Heart left ventricle (tissue), 16 donors: ENCODE measurements around the gene TBKBP1. TPM values are rescaled to one million over a fixed set of nuclear protein-coding genes. Genes with fewer than 3 reads are reported as not detected.

Experiments used
- ATAC-seq, 4 donors: fragments of 200-7000 bp; cut with Tn5 transposase; one replicate each; pipeline ENCODE4 v1.9.1; 2020 to 2022; ENCODE audit warnings: moderate library complexity in 4 of 4, mild to moderate bottlenecking in 3 of 4, moderate number of reproducible peaks in 1 of 4
- DNase-seq, 5 donors: peaks; one replicate each; pipeline ENCODE4 v3.0.0-alpha.2; 2020
- H3K27ac ChIP-seq, 12 donors: fragments of 200-600 bp; sonication (generic) in 4 of 12; one replicate each; pipeline versions ENCODE4 v1.5.0 to v1.8.0; 2016 to 2022; ENCODE audit warnings: mild to moderate bottlenecking in 2 of 12
- H3K27me3 ChIP-seq, 9 donors: fragments of 200-600 bp; sonication (generic) in 2 of 9; one replicate each; pipeline versions ENCODE4 v1.5.1 to v1.8.0; 2016 to 2022; ENCODE audit warnings: mild to moderate bottlenecking in 3 of 9
- H3K36me3 ChIP-seq, 9 donors: fragments of 200-600 bp; sonication (generic) in 2 of 9; one replicate each; pipeline versions ENCODE4 v1.5.0 to v1.8.0; 2018 to 2022; ENCODE audit warnings: mild to moderate bottlenecking in 2 of 9
- H3K4me1 ChIP-seq, 12 donors: fragments of 200-600 bp; sonication (generic) in 4 of 12; one replicate each; pipeline versions ENCODE4 v1.5.0 to v1.8.0; 2016 to 2022; ENCODE audit warnings: mild to moderate bottlenecking in 3 of 12
- H3K4me3 ChIP-seq, 12 donors: fragments of 200-600 bp; sonication (generic) in 4 of 12; one replicate each; pipeline versions ENCODE4 v1.5.0 to v1.8.0; 2017 to 2022; ENCODE audit warnings: mild to moderate bottlenecking in 9 of 12, moderate library complexity in 4 of 12
- H3K9me3 ChIP-seq, 12 donors: fragments of 200-600 bp; sonication (generic) in 4 of 12; one replicate each; pipeline versions ENCODE4 v1.5.0 to v1.8.0; 2016 to 2022; ENCODE audit warnings: mild to moderate bottlenecking in 1 of 12
- CTCF ChIP-seq, 12 donors: fragments of 200-600 bp; sonication (generic) in 4 of 12; IDR thresholded peaks; one replicate each; pipeline versions ENCODE4 v1.5.0 to v1.8.0; 2018 to 2022; ENCODE audit warnings: antibody characterized with exemption in 12 of 12, mild to moderate bottlenecking in 5 of 12
- POLR2A ChIP-seq, 2 donors: fragments of 450-650 bp; IDR thresholded peaks; one replicate each; pipeline ENCODE4 v1.6.1; 2017; ENCODE audit warnings: antibody characterized with exemption in 2 of 2, mild to moderate bottlenecking in 2 of 2, moderate library complexity in 2 of 2
- WGBS, 4 donors: extraction: QIAGEN DNeasy Blood & Tissue Kit in 2 of 4; methylation state at CpG; one replicate each; pipeline versions ENCODE4 v1.1.5 to v1.1.7; 2013 to 2018; 5-methylcytosine and 5-hydroxymethylcytosine counted together
- intact Hi-C, 10 donors: fragments of 100-400 bp; cut with DNase I; formaldehyde crosslinking; loops; one replicate each; pipeline versions ENCODE4 v1.11.1 to v1.14.2; 2022
- polyA plus RNA-seq, 2 donors: library from polyadenylated mRNA; stranded (reverse); fragments of 200-250 nt; gene quantifications; one replicate each; pipeline ENCODE4 v1.2.3, GENCODE V29; 2013
- total RNA-seq, 9 donors: library from RNA; depleted of rRNA in 2 of 9; stranded (reverse); fragments of >200 nt in 2 of 9; fragmentation: NEBNext Ultra II Directional in 3 of 9; extraction: Animal tissue kit (Norgen Biotek cat#: 25700) in 3 of 9; gene quantifications; one replicate each; pipeline versions ENCODE4 v1.1.0 to v1.2.4, GENCODE V29; 2016 to 2023
- donor health status: ischemic (EF 13 %, LVEDD 7.1; RV severe dilation, severe dysfunction).
- donor health status: healthy with polysubstance abuse.
- donor health status: DM: no; HTN: yes; CAD: no.
- donor health status: DM: no; HTN: no; CAD: no.
- donor health status: ischemic (EF 25% LVEDD 6.9; RV normal size, moderate dysfunction).
- donor health status: ischemic (EF 25% LVEDD 5.7; RV mildly dilated, moderate dysfunction).
- donor health status: healthy.
- donor health status: DM: yes; HTN: yes; CAD: no.
- donor health status: ischemic (EF 35%, LVEDD 5.7; RV mildly dilated, moderate dysfunction).
- donor health status: nonischemic (EF 11% LVEDD 7.7; RV severe dilation, severe dysfunction).
- donor health status: DM: yes; HTN: yes; CAD: no.
- donor health status: PGD.
- donor health status: ischemic (EF 29% LVEDD 5.4; RV normal size, mild dysfunction).
- donor health status: nonischemic (EF 23%, LVEDD 6.1; RV moderate dilation, normal function).

Gene TBKBP1
- total and polyA plus RNA-seq, 11 donors: 11.3 to 24.8 (median 13.4) TPM

GRCh38 chr17:47725446-47726111, 31.6 kb downstream of the TBKBP1 start:
- WGBS, 4 donors: 65 to 72% (median 68%) methylated on average over 13 of the region's 13 CpGs

GRCh38 chr17:47726796-47727703, 33.1 kb downstream of the TBKBP1 start:
- ATAC-seq (no peak), DNase-seq (peak in 2 of 5 donors; percentile 21 to 28)
- no peaks in the 10 kb centered on the region for H3K4me1 ChIP-seq
- H3K27ac ChIP-seq: no peak overlapping the region
- TF ChIP-seq CTCF (IDR thresholded peaks at IDR 0.05) (no peak), POLR2A (IDR thresholded peaks at IDR 0.05) (no peak)
- intact Hi-C loops: no loop called here
- H3K36me3 ChIP-seq: no peaks in the 10 kb centered on the region
- H3K27me3 ChIP-seq: peaks cover 5 to 80% (median 18%) of the 10 kb centered on the region in 9 donors
- no peaks in the 10 kb centered on the region for H3K9me3 ChIP-seq
- WGBS, 4 donors: 83 to 92% (median 88%) methylated on average over 12 of the region's 12 CpGs
- no peak overlapping the region for H3K4me3 ChIP-seq

More at GRCh38 chr17:47725446-47726111, 31.6 kb downstream of the TBKBP1 start:
- Histone ChIP-seq H3K27me3 (peaks cover 10 to 82% (median 26%) of the 10 kb centered on the region in 9 donors), H3K36me3 (no peaks in the 10 kb centered on the region), H3K4me1 (peaks cover 0 to 14% (median 0%) of the 10 kb centered on the region in 12 donors), H3K27ac (no peak overlapping the region), H3K9me3 (no peaks in the 10 kb centered on the region), H3K4me3 (no peak overlapping the region)
- TF ChIP-seq CTCF (IDR thresholded peaks at IDR 0.05) (no peak), POLR2A (IDR thresholded peaks at IDR 0.05) (no peak)
- intact Hi-C loops: no loop called here
- ATAC-seq (no peak), DNase-seq (peak in 2 of 5 donors; percentile 3 to 14)

- H3K4me3 ChIP-seq: no peak overlapping the region
- TF ChIP-seq POLR2A (IDR thresholded peaks at IDR 0.05): no peak
- no peak for TF ChIP-seq CTCF (IDR thresholded peaks at IDR 0.05)
- DNase-seq: peak in 2 of 5 donors; percentile 15 to 34
- 84 to 92% (median 84%) methylated on average over 3 to 9 of the region's 9 CpGs for WGBS, 4 donors
- H3K27me3 ChIP-seq: peaks cover 0 to 79% (median 22%) of the 10 kb centered on the region in 9 donors
- no peak for ATAC-seq
- no peak overlapping the region for H3K27ac ChIP-seq
- no peaks in the 10 kb centered on the region for H3K9me3 ChIP-seq
- peaks cover 0 to 6% (median 0%) of the 10 kb centered on the region in 12 donors for H3K4me1 ChIP-seq
- intact Hi-C loops: no loop called here
- no peaks in the 10 kb centered on the region for H3K36me3 ChIP-seq
Observed at GRCh38 chr17:47727704-47728036, 33.7 kb downstream of the TBKBP1 start.
